HepG2 (cell line): ENCODE data around the gene CHST2.

Source experiments
- CBX5 ChIP-seq: sonication (generic); formaldehyde crosslinking; IDR thresholded peaks from 2 replicates; pipeline ENCODE4 v1.4.0; 2020; ENCODE audit warnings: missing genetic modification reagents, borderline replicate concordance
- EP300 ChIP-seq, 3 experiments: sonication (generic) in 1 of 3; formaldehyde crosslinking in 1 of 3; IDR thresholded peaks; 2 replicates each; pipeline versions ENCODE4 v1.5.1 to v1.6.1; 2011 to 2020; ENCODE audit warnings: low read depth in 2 of 3, low read length in 2 of 3, borderline replicate concordance in 1 of 3, improper control_type of control experiment in 1 of 3, mild to moderate bottlenecking in 1 of 3, missing genetic modification reagents in 1 of 3, moderate library complexity in 1 of 3
- NR1H2 ChIP-seq: sonication (generic); formaldehyde crosslinking; IDR thresholded peaks from 2 replicates; pipeline ENCODE4 v1.8.1; 2022; ENCODE audit warnings: low read depth, missing genetic modification reagents, borderline replicate concordance
- POLR2AphosphoS5 ChIP-seq: IDR thresholded peaks from 2 replicates; pipeline ENCODE4 v1.6.1; 2012; ENCODE audit warnings: low read depth, low read length
- RXRB ChIP-seq: IDR thresholded peaks from 2 replicates; pipeline ENCODE4 v1.6.1; 2016; ENCODE audit warnings: borderline replicate concordance, missing genetic modification reagents, missing compliant biosample characterization
- SP4 ChIP-seq: sonication (generic); formaldehyde crosslinking; IDR thresholded peaks from 2 replicates; pipeline ENCODE4 v1.8.1; 2023; ENCODE audit warnings: mild to moderate bottlenecking, missing genetic modification reagents
- TF ChIP-seq, protein P1 (sequence below): sonication (generic); formaldehyde crosslinking; IDR thresholded peaks from 2 replicates; pipeline ENCODE4 v1.5.0; 2020; ENCODE audit warnings: mild to moderate bottlenecking, missing genetic modification reagents, moderate library complexity
- TF ChIP-seq, protein P2 (sequence below): sonication (generic); formaldehyde crosslinking; IDR thresholded peaks from 2 replicates; pipeline ENCODE4 v1.5.0; 2020; ENCODE audit warnings: missing genetic modification reagents

DNA sequence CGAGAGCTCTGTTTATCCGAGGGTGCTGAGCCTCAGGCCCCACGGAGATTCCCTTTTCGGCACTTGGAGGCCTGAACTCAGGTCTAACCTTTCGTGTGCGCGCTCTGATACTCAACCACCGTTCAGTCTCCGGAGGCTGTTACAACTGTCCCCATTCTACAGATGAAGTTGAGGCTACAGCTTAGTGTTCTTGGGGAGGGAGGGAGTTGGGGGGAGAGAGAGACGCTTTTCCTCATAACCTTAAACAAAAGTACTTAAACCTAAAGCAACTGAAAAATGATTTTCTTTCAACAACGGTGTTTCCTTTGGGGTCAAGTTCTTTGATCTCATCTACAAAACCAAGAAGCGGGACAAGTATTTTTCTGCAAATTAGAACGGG is 952 bp upstream of the CHST2 start:
- TF ChIP-seq, protein P1, sequence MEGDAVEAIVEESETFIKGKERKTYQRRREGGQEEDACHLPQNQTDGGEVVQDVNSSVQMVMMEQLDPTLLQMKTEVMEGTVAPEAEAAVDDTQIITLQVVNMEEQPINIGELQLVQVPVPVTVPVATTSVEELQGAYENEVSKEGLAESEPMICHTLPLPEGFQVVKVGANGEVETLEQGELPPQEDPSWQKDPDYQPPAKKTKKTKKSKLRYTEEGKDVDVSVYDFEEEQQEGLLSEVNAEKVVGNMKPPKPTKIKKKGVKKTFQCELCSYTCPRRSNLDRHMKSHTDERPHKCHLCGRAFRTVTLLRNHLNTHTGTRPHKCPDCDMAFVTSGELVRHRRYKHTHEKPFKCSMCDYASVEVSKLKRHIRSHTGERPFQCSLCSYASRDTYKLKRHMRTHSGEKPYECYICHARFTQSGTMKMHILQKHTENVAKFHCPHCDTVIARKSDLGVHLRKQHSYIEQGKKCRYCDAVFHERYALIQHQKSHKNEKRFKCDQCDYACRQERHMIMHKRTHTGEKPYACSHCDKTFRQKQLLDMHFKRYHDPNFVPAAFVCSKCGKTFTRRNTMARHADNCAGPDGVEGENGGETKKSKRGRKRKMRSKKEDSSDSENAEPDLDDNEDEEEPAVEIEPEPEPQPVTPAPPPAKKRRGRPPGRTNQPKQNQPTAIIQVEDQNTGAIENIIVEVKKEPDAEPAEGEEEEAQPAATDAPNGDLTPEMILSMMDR: no peak
- TF ChIP-seq NR1H2 (CRISPR knock-in tag) (no peak), POLR2AphosphoS5 (no peak), RXRB (CRISPR knock-in tag) (no peak), CBX5 (CRISPR knock-in tag) (no peak), EP300 (IDR thresholded peaks at IDR 0.05; ENCODE audit: low read depth in 2 of 2, low read length in 2 of 2) (no peak), EP300 (CRISPR knock-in tag; IDR thresholded peaks at IDR 0.05; ENCODE audit: borderline replicate concordance) (no peak), SP4 (CRISPR knock-in tag) (no peak)
- TF ChIP-seq, protein P2, sequence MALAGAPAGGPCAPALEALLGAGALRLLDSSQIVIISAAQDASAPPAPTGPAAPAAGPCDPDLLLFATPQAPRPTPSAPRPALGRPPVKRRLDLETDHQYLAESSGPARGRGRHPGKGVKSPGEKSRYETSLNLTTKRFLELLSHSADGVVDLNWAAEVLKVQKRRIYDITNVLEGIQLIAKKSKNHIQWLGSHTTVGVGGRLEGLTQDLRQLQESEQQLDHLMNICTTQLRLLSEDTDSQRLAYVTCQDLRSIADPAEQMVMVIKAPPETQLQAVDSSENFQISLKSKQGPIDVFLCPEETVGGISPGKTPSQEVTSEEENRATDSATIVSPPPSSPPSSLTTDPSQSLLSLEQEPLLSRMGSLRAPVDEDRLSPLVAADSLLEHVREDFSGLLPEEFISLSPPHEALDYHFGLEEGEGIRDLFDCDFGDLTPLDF (CRISPR knock-in tag): no peak
